ENCODE measurements around the gene DCLRE1B.

DCLRE1B gene

GRCh38 chr1:113904674-113905434, at the start of gene DCLRE1B, which contains the start of gene AP4B1:
TSS of gene DCLRE1B (plus strand) at chr1:113905326. CDS start at chr1:113905587, 261 bp downstream.
TSS of gene AP4B1 (minus strand) at chr1:113904799. CDS start at chr1:113904717, 82 bp downstream.
- DNase-seq (ENCODE audit: low read depth), result peak; percentile 99
- peak within 1 kb of the TSS; percentile 86 for H3K4me3 ChIP-seq (ENCODE audit: low read depth, low read length)
- TF ChIP-seq CTCF (IDR thresholded peaks at IDR 0.05; ENCODE audit: control insufficient read depth, extremely low read depth, insufficient read depth), result peak; percentile 71

- H3K4me3 ChIP-seq (ENCODE audit: low read depth, low read length), result no peak overlapping the region
- DNase-seq (ENCODE audit: low read depth), result no peak
- TF ChIP-seq CTCF (IDR thresholded peaks at IDR 0.05; ENCODE audit: control insufficient read depth, extremely low read depth, insufficient read depth), result no peak
These were observed 49.3 kb upstream of the DCLRE1B start for GRCh38 chr1:113855630-113856400.

GRCh38 chr1:113856401-113856790, 48.7 kb upstream of the DCLRE1B start:
- no peak for DNase-seq (ENCODE audit: low read depth)
- TF ChIP-seq CTCF (IDR thresholded peaks at IDR 0.05; ENCODE audit: control insufficient read depth, extremely low read depth, insufficient read depth), result no peak
- no peak overlapping the region for H3K4me3 ChIP-seq (ENCODE audit: low read depth, low read length)

GRCh38 chr1:113857776-113858175, 47.4 kb upstream of the DCLRE1B start:
- H3K4me3 ChIP-seq (ENCODE audit: low read depth, low read length), result no peak overlapping the region
- no peak for TF ChIP-seq CTCF (IDR thresholded peaks at IDR 0.05; ENCODE audit: control insufficient read depth, extremely low read depth, insufficient read depth)
- DNase-seq (ENCODE audit: low read depth), result no peak

GRCh38 chr1:113858418-113858817, 46.7 kb upstream of the DCLRE1B start:
- H3K4me3 ChIP-seq (ENCODE audit: low read depth, low read length), result no peak overlapping the region
- no peak for TF ChIP-seq CTCF (IDR thresholded peaks at IDR 0.05; ENCODE audit: control insufficient read depth, extremely low read depth, insufficient read depth)
- DNase-seq (ENCODE audit: low read depth), result no peak

- DNase-seq (ENCODE audit: low read depth), result no peak
These were observed 46.1 kb upstream of the DCLRE1B start for GRCh38 chr1:113858982-113859381.

More at GRCh38 chr1:113858982-113859381, 46.1 kb upstream of the DCLRE1B start:
- H3K4me3 ChIP-seq (ENCODE audit: low read depth, low read length), result no peak overlapping the region
- TF ChIP-seq CTCF (IDR thresholded peaks at IDR 0.05; ENCODE audit: control insufficient read depth, extremely low read depth, insufficient read depth), result no peak

Measured in LNCaP clone FGC (cell line).